GM23248 (cell line): ENCODE data around the gene MAPT. TPM values are rescaled to one million over a fixed set of nuclear protein-coding genes. Genes with fewer than 3 reads are reported as not detected.

Experiments
- DNase-seq: peaks from one replicate; pipeline ENCODE4 v3.0.0-alpha.2; 2015
- H2AFZ ChIP-seq: fragments of 200-600 bp; sonication (generic); 2 replicates; pipeline ENCODE4 v1.6.1; 2016; ENCODE audit warnings: antibody characterized with exemption
- H3F3A ChIP-seq: fragments of 200-600 bp; sonication (generic); 2 replicates; pipeline ENCODE4 v1.6.1; 2016; ENCODE audit warnings: mild to moderate bottlenecking, antibody characterized with exemption, mixed run types; ENCODE audit not compliant: insufficient read depth
- H3K27ac ChIP-seq: fragments of 200-600 bp; sonication (generic); 2 replicates; pipeline ENCODE4 v1.5.1; 2016; ENCODE audit warnings: mild to moderate bottlenecking
- H3K27me3 ChIP-seq: fragments of 200-600 bp; sonication (generic); replicated peaks from 2 replicates; pipeline ENCODE4 v1.6.1; 2016; ENCODE audit warnings: mild to moderate bottlenecking; ENCODE audit not compliant: insufficient read depth
- H3K36me3 ChIP-seq: fragments of 200-600 bp; sonication (generic); 2 replicates; pipeline ENCODE4 v1.6.1; 2016; ENCODE audit warnings: low read depth, mild to moderate bottlenecking
- H3K4me1 ChIP-seq: fragments of 200-600 bp; sonication (generic); 2 replicates; pipeline ENCODE4 v1.6.1; 2016; ENCODE audit warnings: mild to moderate bottlenecking; ENCODE audit not compliant: insufficient read depth
- H3K4me2 ChIP-seq: fragments of 200-600 bp; sonication (generic); one replicate; pipeline ENCODE4 v1.6.1; 2016; ENCODE audit warnings: mild to moderate bottlenecking; ENCODE audit not compliant: unreplicated experiment
- H3K4me3 ChIP-seq: fragments of 200-600 bp; sonication (generic); 2 replicates; pipeline ENCODE4 v1.5.1; 2016; ENCODE audit warnings: mild to moderate bottlenecking
- H3K79me2 ChIP-seq: fragments of 200-600 bp; sonication (generic); 2 replicates; pipeline ENCODE4 v1.6.1; 2016; ENCODE audit warnings: mild to moderate bottlenecking; ENCODE audit not compliant: insufficient read depth
- H3K9ac ChIP-seq: fragments of 200-600 bp; sonication (generic); 2 replicates; pipeline ENCODE4 v1.6.1; 2016; ENCODE audit warnings: mild to moderate bottlenecking
- H3K9me2 ChIP-seq: fragments of 200-600 bp; sonication (generic); 2 replicates; pipeline ENCODE4 v1.6.1; 2016; ENCODE audit warnings: mixed run types, mild to moderate bottlenecking, moderate library complexity; ENCODE audit not compliant: insufficient read depth
- H3K9me3 ChIP-seq: fragments of 200-600 bp; sonication (generic); one replicate; pipeline ENCODE4 v1.6.1; 2017; ENCODE audit warnings: low read depth
- H4K20me1 ChIP-seq: fragments of 200-600 bp; sonication (generic); 2 replicates; pipeline ENCODE4 v1.6.0; 2016; ENCODE audit not compliant: insufficient read depth
- EZH2 ChIP-seq: fragments of 200-600 bp; sonication (generic); IDR thresholded peaks from 2 replicates; pipeline ENCODE4 v1.6.1; 2018; ENCODE audit warnings: antibody characterized with exemption, mild to moderate bottlenecking; ENCODE audit not compliant: insufficient read depth, poor library complexity, severe bottlenecking
- EZH2phosphoT487 ChIP-seq: fragments of 200-600 bp; sonication (generic); IDR thresholded peaks from 2 replicates; pipeline ENCODE4 v1.6.1; 2018; ENCODE audit warnings: antibody characterized with exemption, moderate library complexity, mild to moderate bottlenecking, low read depth; ENCODE audit not compliant: insufficient read depth
- WGBS, 2 experiments: methylation state at CpG; one replicate each; pipeline ENCODE4 v1.1.6; 2015 to 2017; ENCODE audit warnings: low lambda C conversion rate in 2 of 2, low coverage in 1 of 2; ENCODE audit errors: missing lambda C conversion rate in 2 of 2; 5-methylcytosine and 5-hydroxymethylcytosine counted together
- in situ Hi-C: fragments of 300-500 bp; cut with MboI; formaldehyde crosslinking; loops from 2 replicates; pipeline ENCODE4 v1.15.0; 2020
- polyA plus RNA-seq: library from polyadenylated mRNA; unstranded; fragments of >200 nt; fragmentation: Nextera tagmentation; extraction: Ambion mirVana; gene quantifications from 2 replicates; pipeline ENCODE4 v1.2.1, GENCODE V29; 2016
- total RNA-seq: library from RNA; depleted of rRNA; stranded (reverse); fragments of >200 nt; shearing (Covaris generic); gene quantifications from 2 replicates; pipeline ENCODE4 v1.2.3, GENCODE V29; 2014

Gene MAPT
- total and polyA plus RNA-seq, 2 experiments from 2014 or later: 0.06 TPM; not detected in 1

- in situ Hi-C loops: no loop called here
- H3K36me3 ChIP-seq: no peaks in the 10 kb centered on the region
- DNase-seq: no peak
- H4K20me1 ChIP-seq: no peaks in the 10 kb centered on the region
- 87 to 88% methylated on average over 3 of the region's 3 CpGs for WGBS, 2 experiments
- H3K4me2 ChIP-seq: no peak overlapping the region
- H3K9me3 ChIP-seq: no peaks in the 10 kb centered on the region
- TF ChIP-seq EZH2: no peak
- TF ChIP-seq EZH2phosphoT487: no peak
- peaks cover 19% of the 10 kb centered on the region for H3K27me3 ChIP-seq
- no peaks in the 10 kb centered on the region for H3K4me1 ChIP-seq
- H2AFZ ChIP-seq: no peak overlapping the region
- no peaks in the 10 kb centered on the region for H3F3A ChIP-seq
- no peak overlapping the region for H3K27ac ChIP-seq
- H3K9me2 ChIP-seq: no peaks in the 10 kb centered on the region
- no peak overlapping the region for H3K4me3 ChIP-seq
- H3K9ac ChIP-seq: no peak overlapping the region
- H3K79me2 ChIP-seq: no peaks in the 10 kb centered on the region
These were observed 76.3 kb downstream of the MAPT start for GRCh38 chr17:45970659-45971058.

GRCh38 chr17:45971698-45972141 lies 77.4 kb downstream of the MAPT start:
- Histone ChIP-seq H3F3A (no peaks in the 10 kb centered on the region), H2AFZ (no peak overlapping the region), H3K79me2 (no peaks in the 10 kb centered on the region), H3K27ac (no peak overlapping the region), H3K36me3 (no peaks in the 10 kb centered on the region), H3K9me3 (no peaks in the 10 kb centered on the region), H3K4me3 (no peak overlapping the region), H3K9me2 (no peaks in the 10 kb centered on the region), H4K20me1 (no peaks in the 10 kb centered on the region), H3K4me2 (no peak overlapping the region), H3K27me3 (peaks cover 15% of the 10 kb centered on the region), H3K4me1 (no peaks in the 10 kb centered on the region), H3K9ac (no peak overlapping the region)
- in situ Hi-C loops: no loop called here
- TF ChIP-seq EZH2 (no peak), EZH2phosphoT487 (no peak)
- no peak for DNase-seq
- WGBS, 2 experiments: 54 to 60% methylated on average over 13 to 14 of the region's 14 CpGs

- no peaks in the 10 kb centered on the region for H3F3A ChIP-seq
- no peak overlapping the region for H2AFZ ChIP-seq
- H3K4me2 ChIP-seq: no peak overlapping the region
- H4K20me1 ChIP-seq: no peaks in the 10 kb centered on the region
- H3K27me3 ChIP-seq: peaks cover 8% of the 10 kb centered on the region
- H3K4me1 ChIP-seq: no peaks in the 10 kb centered on the region
- H3K9ac ChIP-seq: no peak overlapping the region
- no peaks in the 10 kb centered on the region for H3K9me2 ChIP-seq
- no peaks in the 10 kb centered on the region for H3K79me2 ChIP-seq
- no peak overlapping the region for H3K4me3 ChIP-seq
- H3K9me3 ChIP-seq: no peaks in the 10 kb centered on the region
- WGBS, 2 experiments: 78 to 83% methylated on average over 3 of the region's 3 CpGs
- H3K36me3 ChIP-seq: no peaks in the 10 kb centered on the region
- in situ Hi-C loops: no loop called here
- no peak overlapping the region for H3K27ac ChIP-seq
- no peak for DNase-seq
- TF ChIP-seq EZH2phosphoT487 (no peak), EZH2 (no peak)
These were observed 78.2 kb downstream of the MAPT start for GRCh38 chr17:45972531-45972930.

- no peaks in the 10 kb centered on the region for H3F3A ChIP-seq
- no peak overlapping the region for H3K4me3 ChIP-seq
- H3K27me3 ChIP-seq: peaks cover 8% of the 10 kb centered on the region
- H3K27ac ChIP-seq: no peak overlapping the region
- H3K9me2 ChIP-seq: no peaks in the 10 kb centered on the region
- no peak for TF ChIP-seq EZH2
- TF ChIP-seq EZH2phosphoT487: no peak
- no peak overlapping the region for H3K9ac ChIP-seq
- no peaks in the 10 kb centered on the region for H4K20me1 ChIP-seq
- no peak overlapping the region for H3K4me2 ChIP-seq
- H3K9me3 ChIP-seq: no peaks in the 10 kb centered on the region
- no peak overlapping the region for H2AFZ ChIP-seq
- no peaks in the 10 kb centered on the region for H3K79me2 ChIP-seq
- no peaks in the 10 kb centered on the region for H3K4me1 ChIP-seq
- no peaks in the 10 kb centered on the region for H3K36me3 ChIP-seq
- DNase-seq: no peak
- WGBS, 2 experiments: 35 to 42% methylated on average over 12 of the region's 12 CpGs
- in situ Hi-C loops: no loop called here
These were observed 78.9 kb downstream of the MAPT start for GRCh38 chr17:45973099-45973780.
